B cell (primary cell): ENCODE data around the gene DENND6A. TPM values are rescaled to one million over a fixed set of nuclear protein-coding genes. Genes with fewer than 3 reads are reported as not detected.

ENCODE experiments used
- ATAC-seq: fragments of 200-7000 bp; cut with Tn5 transposase; one replicate; pipeline ENCODE4 v1.10.0; 2021; ENCODE audit warnings: low read depth, mild to moderate bottlenecking, moderate number of reproducible peaks, moderate library complexity
- CTCF ChIA-PET: fragments of 350-600 bp; sonication (Branson Sonifier 250); formaldehyde crosslinking; loops from one replicate; lab custom pipeline; 2021; ENCODE audit warnings: antibody characterized with exemption, inconsistent platforms; lab: Charles Lee
- POLR2A ChIA-PET: fragments of 350-600 bp; sonication (Branson Sonifier 250); formaldehyde crosslinking; loops from one replicate; lab custom pipeline; 2021; ENCODE audit warnings: antibody characterized with exemption; lab: Charles Lee
- DNase-seq: peaks from one replicate; pipeline ENCODE4 v3.0.0; 2013
- H2AFZ ChIP-seq: 2 replicates; pipeline ENCODE4 v1.6.1; 2012; ENCODE audit warnings: mild to moderate bottlenecking, low read depth, low read length; ENCODE audit not compliant: insufficient read depth, poor library complexity, severe bottlenecking
- H3K27ac ChIP-seq, 2 donors: 1 replicate in 1 of 2; 2 replicates in 1 of 2; pipeline ENCODE4 v1.5.1; 2012 to 2013; ENCODE audit warnings: low read length in 2 of 2, mild to moderate bottlenecking in 2 of 2, moderate library complexity in 1 of 2
- H3K27me3 ChIP-seq, 4 experiments: fragments of 200-600 bp in 1 of 4; sonication (generic) in 1 of 4; replicated peaks in 1 of 4; 1 replicate in 2 of 4; 2 replicates in 2 of 4; pipeline versions ENCODE4 v1.6.1 to v1.7.0; 2013 to 2016; ENCODE audit warnings: low read length in 3 of 4, mild to moderate bottlenecking in 2 of 4, mixed read lengths in 1 of 4, moderate library complexity in 1 of 4; ENCODE audit not compliant: insufficient read depth in 4 of 4, control insufficient read depth in 3 of 4; ENCODE audit errors: control extremely low read depth in 1 of 4
- H3K36me3 ChIP-seq, 2 experiments: replicated peaks in 1 of 2; 1 replicate in 1 of 2; 2 replicates in 1 of 2; pipeline versions ENCODE4 v1.6.1 to v1.7.1; 2013; ENCODE audit warnings: low read length in 1 of 2; ENCODE audit not compliant: insufficient read depth in 2 of 2, control insufficient read depth in 1 of 2; ENCODE audit errors: control extremely low read depth in 1 of 2, extremely low read depth in 1 of 2
- H3K4me1 ChIP-seq, 2 donors: fragments of 200-600 bp in 1 of 2; sonication (generic) in 1 of 2; 1 replicate in 1 of 2; 2 replicates in 1 of 2; pipeline versions ENCODE4 v1.5.1 to v1.6.1; 2013 to 2017; ENCODE audit warnings: low read length in 2 of 2; ENCODE audit not compliant: control insufficient read depth in 2 of 2, insufficient read depth in 2 of 2
- H3K4me2 ChIP-seq: replicated peaks from 2 replicates; pipeline ENCODE3; 2012; ENCODE audit warnings: mild to moderate bottlenecking, low read depth, low read length; ENCODE audit not compliant: poor library complexity, severe bottlenecking
- H3K4me3 ChIP-seq, 5 experiments: fragments of 200-600 bp in 1 of 5; sonication (generic) in 1 of 5; 1 replicate in 3 of 5; 2 replicates in 2 of 5; pipeline versions ENCODE4 v1.5.1 to v1.7.0; 2011 to 2016; ENCODE audit warnings: low read length in 4 of 5, mild to moderate bottlenecking in 4 of 5, low read depth in 2 of 5, control low read depth in 1 of 5, moderate library complexity in 1 of 5; ENCODE audit not compliant: insufficient read depth in 1 of 5; ENCODE audit errors: control extremely low read depth in 1 of 5, extremely low read depth in 1 of 5
- H3K79me2 ChIP-seq: fragments of 200-600 bp; sonication (generic); one replicate; pipeline ENCODE4 v1.6.0; 2016; ENCODE audit warnings: low read length; ENCODE audit not compliant: control insufficient read depth, insufficient read depth
- H3K9ac ChIP-seq: fragments of 200-600 bp; sonication (generic); 2 replicates; pipeline ENCODE4 v1.6.1; 2017; ENCODE audit warnings: mild to moderate bottlenecking, low read length, moderate library complexity
- H3K9me3 ChIP-seq, 3 donors: one replicate each; pipeline versions ENCODE4 v1.6.1 to v1.7.1; 2013; ENCODE audit warnings: low read length in 2 of 3; ENCODE audit not compliant: control insufficient read depth in 2 of 3, insufficient read depth in 1 of 3; ENCODE audit errors: control extremely low read depth in 1 of 3
- H4K20me1 ChIP-seq: 2 replicates; pipeline ENCODE4 v1.6.0; 2012; ENCODE audit warnings: mild to moderate bottlenecking, low read length; ENCODE audit not compliant: insufficient read depth, control insufficient read depth, poor library complexity, severe bottlenecking
- H3K27ac Mint-ChIP-seq: one replicate; pipeline ENCODE4 v1.8.0; 2021; ENCODE audit warnings: mixed read lengths
- H3K27me3 Mint-ChIP-seq: one replicate; pipeline ENCODE4 v1.8.0; 2021; ENCODE audit warnings: mixed read lengths
- H3K4me1 Mint-ChIP-seq: one replicate; pipeline ENCODE4 v1.8.0; 2021; ENCODE audit warnings: mixed read lengths
- H3K4me3 Mint-ChIP-seq: one replicate; pipeline ENCODE4 v1.8.0; 2021; ENCODE audit warnings: mixed read lengths
- H3K9me3 Mint-ChIP-seq: one replicate; pipeline ENCODE4 v1.8.0; 2022; ENCODE audit warnings: mixed read lengths; ENCODE audit not compliant: insufficient read depth
- EZH2 ChIP-seq: IDR thresholded peaks from 2 replicates; pipeline ENCODE4 v1.6.1; 2012; ENCODE audit warnings: borderline replicate concordance, low read depth, mild to moderate bottlenecking, moderate library complexity, low read length; ENCODE audit not compliant: insufficient read depth, poor library complexity, severe bottlenecking
- WGBS: methylation state at CpG from one replicate; pipeline ENCODE4 v1.1.5; 2013; ENCODE audit warnings: missing lambda C conversion rate; ENCODE audit not compliant: insufficient coverage; 5-methylcytosine and 5-hydroxymethylcytosine counted together
- intact Hi-C: fragments of 100-400 bp; cut with micrococcal nuclease; formaldehyde crosslinking; loops from one replicate; pipeline ENCODE4 v1.10.0; 2022
- polyA plus RNA-seq: library from polyadenylated mRNA; depleted of rRNA; stranded (reverse); fragments of >200 nt; gene quantifications from 2 replicates; pipeline ENCODE4 v1.2.3, GENCODE V29; 2012
- total RNA-seq, 2 donors: library from RNA; stranded (reverse); fragments of 120-200 nt in 1 of 2; gene quantifications; 1 replicate in 1 of 2; 2 replicates in 1 of 2; pipeline versions ENCODE4 v1.2.3 to v1.2.4, GENCODE V29; 2013 to 2022
- TF ChIP-seq, protein P1 (sequence below): fragments of 200-600 bp; IDR thresholded peaks from one replicate; pipeline ENCODE4 v1.8.0; 2022; ENCODE audit warnings: antibody characterized with exemption, mild to moderate bottlenecking

Gene DENND6A
- total and polyA plus RNA-seq, 2 donors (not counting 1 experiment from before 2014, with no cell fraction given) = 10.0 to 31.5 TPM

- no peak for ATAC-seq
- H3K27ac Mint-ChIP-seq = no peak overlapping the region
- ChIA-PET CTCF (interaction anchor here (0.7 kb wide), 1 partner anchor 209 kb away, joined by 4 read pairs; no protein-coding TSS in a partner anchor), POLR2A (no interaction called here)
- no peaks in the 10 kb centered on the region for H3K4me1 Mint-ChIP-seq
- Histone ChIP-seq H3K27me3 (no peaks in the 10 kb centered on the region), H3K36me3 (no peaks in the 10 kb centered on the region), H3K27ac (no peak overlapping the region), H3K4me2 (no peak overlapping the region), H4K20me1 (no peaks in the 10 kb centered on the region), H3K79me2 (no peaks in the 10 kb centered on the region), H3K9me3 (no peaks in the 10 kb centered on the region), H3K4me1 (no peaks in the 10 kb centered on the region), H2AFZ (no peak overlapping the region), H3K9ac (no peak overlapping the region), H3K4me3 (no peak overlapping the region)
- H3K9me3 Mint-ChIP-seq = no peaks in the 10 kb centered on the region
- H3K4me3 Mint-ChIP-seq = no peak overlapping the region
- no CpG with 5 or more reads among the region's 2 CpGs for WGBS
- H3K27me3 Mint-ChIP-seq = no peaks in the 10 kb centered on the region
- DNase-seq = no peak
- no peak for TF ChIP-seq EZH2
- TF ChIP-seq, protein P1, sequence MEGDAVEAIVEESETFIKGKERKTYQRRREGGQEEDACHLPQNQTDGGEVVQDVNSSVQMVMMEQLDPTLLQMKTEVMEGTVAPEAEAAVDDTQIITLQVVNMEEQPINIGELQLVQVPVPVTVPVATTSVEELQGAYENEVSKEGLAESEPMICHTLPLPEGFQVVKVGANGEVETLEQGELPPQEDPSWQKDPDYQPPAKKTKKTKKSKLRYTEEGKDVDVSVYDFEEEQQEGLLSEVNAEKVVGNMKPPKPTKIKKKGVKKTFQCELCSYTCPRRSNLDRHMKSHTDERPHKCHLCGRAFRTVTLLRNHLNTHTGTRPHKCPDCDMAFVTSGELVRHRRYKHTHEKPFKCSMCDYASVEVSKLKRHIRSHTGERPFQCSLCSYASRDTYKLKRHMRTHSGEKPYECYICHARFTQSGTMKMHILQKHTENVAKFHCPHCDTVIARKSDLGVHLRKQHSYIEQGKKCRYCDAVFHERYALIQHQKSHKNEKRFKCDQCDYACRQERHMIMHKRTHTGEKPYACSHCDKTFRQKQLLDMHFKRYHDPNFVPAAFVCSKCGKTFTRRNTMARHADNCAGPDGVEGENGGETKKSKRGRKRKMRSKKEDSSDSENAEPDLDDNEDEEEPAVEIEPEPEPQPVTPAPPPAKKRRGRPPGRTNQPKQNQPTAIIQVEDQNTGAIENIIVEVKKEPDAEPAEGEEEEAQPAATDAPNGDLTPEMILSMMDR = no peak
- intact Hi-C loops = loop anchor here (10.0 kb wide), 1 partner anchor 535 kb away; the partner anchor contains the start of gene ABHD6
Observed at GRCh38 chr3:57699591-57699990, 6.7 kb upstream of the DENND6A start.

GRCh38 chr3:57696801-57697321 is 4.0 kb upstream of the DENND6A start:
- ChIA-PET CTCF (no interaction called here), POLR2A (interaction anchor here (0.5 kb wide), 1 partner anchor 24 kb away, joined by 3 read pairs; no protein-coding TSS in a partner anchor)
- no peak overlapping the region for H3K4me3 Mint-ChIP-seq
- WGBS = 42% methylated on average over 3 of the region's 3 CpGs
- ATAC-seq (no peak), DNase-seq (no peak)
- H2AFZ ChIP-seq = no peak overlapping the region
- H3K4me3 ChIP-seq = no peak overlapping the region
- H3K4me2 ChIP-seq = no peak overlapping the region
- H3K4me1 ChIP-seq = peaks cover 3 to 8% of the 10 kb centered on the region in 2 donors
- H3K79me2 ChIP-seq = peaks cover 8% of the 10 kb centered on the region
- peaks cover 7% of the 10 kb centered on the region for H3K4me1 Mint-ChIP-seq
- TF ChIP-seq, protein P1 = no peak
- TF ChIP-seq EZH2 = no peak
- no peaks in the 10 kb centered on the region for H3K27me3 ChIP-seq
- no peak overlapping the region for H3K9ac ChIP-seq
- H3K27me3 Mint-ChIP-seq = no peaks in the 10 kb centered on the region
- intact Hi-C loops = loop anchor here (10.0 kb wide), 1 partner anchor 538 kb away; the partner anchor contains the start of gene ABHD6
- H3K36me3 ChIP-seq = no peaks in the 10 kb centered on the region
- H3K27ac ChIP-seq = no peak overlapping the region
- H4K20me1 ChIP-seq = peaks cover 6% of the 10 kb centered on the region
- no peaks in the 10 kb centered on the region for H3K9me3 Mint-ChIP-seq
- H3K9me3 ChIP-seq = no peaks in the 10 kb centered on the region
- peak overlapping the region; percentile 13 for H3K27ac Mint-ChIP-seq
